CD4-positive, alpha-beta T cell treated with Interleukin-17A for 1 hour (primary cell): Measurements from ENCODE around the gene PGAP6.
"Not testable (repeated sequence)": the region's sequence is repeated elsewhere in the genome, so short reads cannot be mapped to it uniquely, and the experiment has no call there.

Experiments
- DNase-seq: peaks from one replicate; pipeline ENCODE4 v3.0.0-alpha.2; 2020

PGAP6 gene

DNA sequence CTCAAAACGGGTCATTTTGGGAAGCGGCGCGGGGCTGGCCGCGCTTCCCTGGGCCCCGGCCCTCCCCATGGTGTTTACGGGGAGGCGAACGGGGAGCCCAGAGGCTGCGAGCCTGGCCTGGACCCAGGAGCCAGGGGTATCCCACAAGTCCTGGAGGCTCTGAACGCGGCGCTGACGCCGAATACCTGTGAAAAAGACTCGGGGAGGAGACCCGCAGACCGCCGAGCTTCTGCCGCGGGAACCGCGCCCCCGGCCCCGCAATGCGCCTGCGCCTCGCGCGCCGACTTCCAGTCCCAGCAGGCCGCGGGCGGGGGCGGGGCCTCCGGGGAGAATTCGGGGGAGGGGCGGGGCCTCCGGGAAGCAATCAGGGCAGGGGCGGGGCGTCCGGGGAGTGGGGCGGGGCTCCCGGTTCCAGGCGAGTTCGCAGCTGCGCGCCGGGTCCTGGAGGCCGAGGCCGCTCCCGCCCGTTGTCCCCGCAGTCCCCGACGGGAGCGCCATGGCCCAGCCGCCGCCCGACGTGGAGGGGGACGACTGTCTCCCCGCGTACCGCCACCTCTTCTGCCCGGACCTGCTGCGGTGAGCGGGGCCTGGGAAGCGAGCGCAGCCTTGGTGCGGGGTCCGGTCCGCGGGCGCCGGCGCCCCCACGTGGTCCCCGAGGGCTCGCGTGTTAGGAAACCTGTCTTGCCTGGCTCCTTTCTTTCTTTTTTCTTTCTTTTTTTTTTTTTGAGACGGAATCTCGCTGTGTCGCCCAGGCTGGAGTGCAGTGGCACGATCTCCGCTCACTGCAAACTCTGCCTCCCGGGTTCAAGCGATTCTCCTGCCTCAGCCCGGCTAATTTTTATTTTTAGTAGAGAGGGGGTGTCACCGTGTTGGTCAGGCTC is 19.9 kb upstream of the PGAP6 start, which contains the start of gene DECR2:
Gene DECR2 (plus strand): TSS at position 418 of the 881 bp plus-strand sequence. CDS start 79 bp downstream, at position 497.
- peak; percentile 96 for DNase-seq

DNA sequence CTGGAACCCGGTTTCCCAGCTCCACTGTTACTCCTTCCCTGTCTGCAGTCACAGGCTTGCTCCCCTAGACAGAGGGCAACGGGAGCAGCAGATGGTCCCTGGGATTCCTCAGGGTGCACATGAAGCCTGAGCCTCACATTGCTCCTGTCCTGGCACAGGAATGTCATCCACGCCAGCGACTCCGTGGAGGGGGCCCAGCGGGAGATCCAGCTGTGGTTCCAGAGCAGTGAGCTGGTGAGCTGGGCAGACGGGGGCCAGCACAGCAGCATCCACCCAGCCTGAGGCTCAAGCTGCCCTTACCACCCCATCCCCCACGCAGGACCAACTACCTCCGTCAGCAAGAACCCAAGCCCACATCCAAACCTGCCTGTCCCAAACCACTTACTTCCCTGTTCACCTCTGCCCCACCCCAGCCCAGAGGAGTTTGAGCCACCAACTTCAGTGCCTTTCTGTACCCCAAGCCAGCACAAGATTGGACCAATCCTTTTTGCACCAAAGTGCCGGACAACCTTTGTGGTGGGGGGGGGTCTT is 18.3 kb upstream of the PGAP6 start:
- no peak for DNase-seq

DNA sequence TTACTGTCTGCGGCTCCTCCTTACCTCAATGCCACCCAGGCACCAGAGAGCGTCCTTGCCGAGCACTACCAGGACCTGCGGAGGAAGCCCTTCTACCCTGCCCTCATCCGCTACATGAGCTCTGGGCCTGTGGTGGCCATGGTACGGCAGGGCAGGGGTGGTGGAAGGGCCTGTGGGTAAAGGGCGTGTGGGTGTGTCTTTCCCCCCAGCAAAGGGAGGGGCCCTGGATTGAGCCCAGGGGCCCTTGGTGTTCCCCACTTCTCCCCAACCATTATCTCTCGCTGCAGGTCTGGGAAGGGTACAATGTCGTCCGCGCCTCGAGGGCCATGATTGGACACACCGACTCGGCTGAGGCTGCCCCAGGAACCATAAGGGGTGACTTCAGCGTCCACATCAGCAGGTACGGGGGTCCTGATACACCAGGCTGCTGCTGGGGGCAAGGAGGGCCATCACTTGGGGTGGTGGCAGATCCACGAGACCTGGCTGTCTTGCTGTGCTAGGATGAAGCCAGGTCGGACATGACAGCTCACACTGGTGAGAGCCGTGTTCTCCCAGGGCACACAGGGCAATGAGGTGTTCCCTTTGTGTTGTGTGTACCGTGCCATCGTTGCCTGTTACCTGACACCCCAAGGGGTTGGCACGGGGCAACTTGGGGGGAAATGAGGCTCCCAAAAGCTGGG is 17.7 kb upstream of the PGAP6 start:
- DNase-seq, result no peak

DNA sequence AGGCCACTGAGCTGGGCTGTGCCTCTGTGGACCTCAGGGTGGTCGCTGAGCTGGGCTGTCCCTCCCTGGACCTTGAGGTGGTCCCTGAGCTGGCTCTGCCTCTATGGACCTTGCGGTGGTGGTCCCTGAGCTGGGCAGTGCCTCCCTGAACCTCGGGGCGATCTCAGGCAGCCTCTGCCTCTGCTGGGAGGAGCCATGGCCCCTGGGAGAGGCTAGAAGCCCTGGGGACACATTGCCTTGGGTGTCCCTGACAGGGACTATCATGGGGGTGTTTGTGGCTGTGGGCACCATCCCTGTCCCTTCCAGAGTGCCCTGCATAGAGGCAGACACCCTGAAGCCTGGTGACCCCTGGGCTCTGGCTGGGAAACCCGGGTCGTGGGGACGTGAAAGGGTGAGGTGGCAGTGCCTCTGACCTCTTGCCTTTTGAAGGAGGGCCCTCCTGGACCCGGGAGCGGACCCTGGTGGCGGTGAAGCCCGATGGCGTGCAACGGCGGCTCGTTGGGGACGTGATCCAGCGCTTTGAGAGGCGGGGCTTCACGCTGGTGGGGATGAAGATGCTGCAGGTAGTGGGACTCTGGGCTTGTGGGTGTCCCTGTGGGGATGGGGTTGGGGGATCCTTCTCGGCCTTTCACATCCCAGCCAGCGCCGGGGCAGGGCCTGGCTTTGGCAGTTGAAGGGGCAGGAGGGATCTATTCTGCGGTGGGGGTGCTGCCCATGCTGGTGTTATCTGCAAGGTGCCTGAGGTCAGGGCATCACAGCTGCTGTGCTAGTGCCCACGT is 17.0 kb upstream of the PGAP6 start:
- DNase-seq, result no peak

DNA sequence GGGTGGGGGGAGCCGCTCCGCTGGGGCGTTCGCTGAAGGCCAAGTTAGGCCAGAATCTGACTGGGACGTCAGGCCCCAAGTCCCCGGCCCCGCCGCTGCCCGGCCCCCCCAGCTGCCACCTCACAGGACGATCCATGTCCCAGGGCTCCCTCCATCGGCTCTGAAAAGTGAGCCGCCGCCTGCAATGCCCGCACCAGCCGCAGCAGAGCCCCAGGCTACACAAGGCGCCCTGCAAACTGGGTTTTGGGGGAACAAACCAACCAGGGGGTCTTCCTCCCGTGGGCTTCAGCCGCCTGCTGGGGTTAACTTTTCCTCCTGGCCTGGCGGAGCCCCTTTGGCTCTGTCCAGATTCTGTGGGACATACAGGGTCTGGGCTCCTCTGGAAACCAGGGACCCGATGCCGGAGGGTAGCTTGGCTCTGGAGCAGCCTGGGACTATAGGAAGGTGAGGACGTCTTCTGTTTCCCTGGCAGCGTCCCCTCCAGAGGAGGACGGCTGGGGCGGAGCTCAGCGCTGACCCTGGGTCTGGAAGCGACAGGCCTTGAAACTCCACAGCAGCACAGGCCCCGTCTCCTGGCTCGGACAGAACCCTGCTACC is 16.1 kb upstream of the PGAP6 start:
- DNase-seq, result peak; percentile 19

DNA sequence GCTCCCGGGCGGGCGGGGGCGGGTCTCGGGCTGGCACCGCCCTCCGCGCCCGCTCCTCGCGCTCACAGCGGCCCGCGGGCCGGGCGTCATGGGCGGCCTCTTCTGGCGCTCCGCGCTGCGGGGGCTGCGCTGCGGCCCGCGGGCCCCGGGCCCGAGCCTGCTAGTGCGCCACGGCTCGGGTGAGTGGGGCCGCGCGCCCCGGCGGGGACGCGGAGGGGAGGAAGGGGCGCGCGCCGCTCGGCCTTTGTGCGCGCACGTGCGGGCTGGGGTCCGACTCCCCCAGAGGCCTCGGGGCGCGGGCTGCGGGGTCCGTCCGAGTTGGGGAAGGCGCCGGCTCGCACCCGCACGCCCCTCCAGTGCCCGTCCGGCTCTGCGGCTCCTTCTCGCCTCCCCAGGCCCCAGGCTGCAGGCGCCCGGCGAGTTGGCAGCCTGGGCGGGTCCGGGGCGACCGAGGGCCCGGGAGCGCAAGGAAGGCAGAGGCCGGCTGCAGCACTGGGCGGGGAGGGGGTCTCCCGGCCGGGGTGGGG is 15.4 kb upstream of the PGAP6 start, which contains the start of gene NME4:
Gene NME4 (plus strand): TSS at position 65 of the 527 bp plus-strand sequence. CDS start 24 bp downstream, at position 89.
- no peak for DNase-seq

DNA sequence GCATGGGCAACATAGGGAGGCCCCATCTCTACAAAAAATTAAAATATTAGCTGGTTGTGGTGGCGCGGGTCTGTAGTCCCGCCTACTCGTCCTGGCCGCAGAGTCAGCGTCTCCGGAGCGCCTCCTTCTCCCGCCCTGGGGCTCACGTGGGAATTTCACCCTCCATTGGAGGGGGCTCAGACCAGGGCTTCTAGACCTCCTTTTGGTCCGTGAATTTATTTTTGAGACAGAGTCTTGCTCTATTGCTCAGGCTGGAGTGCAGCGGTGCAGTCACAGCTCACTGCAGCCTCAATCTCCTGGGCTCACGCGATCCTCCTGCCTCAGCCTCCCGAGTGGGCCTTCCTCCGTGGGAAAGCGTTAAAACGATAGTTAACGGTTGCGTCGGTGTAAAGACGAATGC is 14.8 kb upstream of the PGAP6 start:
- no peak for DNase-seq

DNA sequence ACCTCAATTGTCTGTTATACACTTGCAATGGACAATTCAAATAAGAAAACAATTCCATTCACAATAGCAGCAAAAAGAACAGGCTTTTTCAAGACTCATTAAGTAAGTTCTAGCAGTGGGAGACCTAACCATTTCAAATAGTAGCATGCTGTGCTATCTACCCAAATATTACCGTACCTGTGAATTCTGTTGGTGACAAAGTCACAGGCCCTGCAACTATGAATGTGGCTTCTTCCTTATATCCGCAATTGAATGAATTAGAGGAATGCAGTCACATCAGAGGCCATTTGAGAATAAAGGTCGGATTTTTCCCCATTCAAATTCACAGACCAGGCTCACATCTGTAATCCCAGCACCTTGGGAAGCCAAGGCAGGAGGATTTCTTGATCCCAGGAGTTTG is 14.4 kb upstream of the PGAP6 start:
- no peak for DNase-seq

DNA sequence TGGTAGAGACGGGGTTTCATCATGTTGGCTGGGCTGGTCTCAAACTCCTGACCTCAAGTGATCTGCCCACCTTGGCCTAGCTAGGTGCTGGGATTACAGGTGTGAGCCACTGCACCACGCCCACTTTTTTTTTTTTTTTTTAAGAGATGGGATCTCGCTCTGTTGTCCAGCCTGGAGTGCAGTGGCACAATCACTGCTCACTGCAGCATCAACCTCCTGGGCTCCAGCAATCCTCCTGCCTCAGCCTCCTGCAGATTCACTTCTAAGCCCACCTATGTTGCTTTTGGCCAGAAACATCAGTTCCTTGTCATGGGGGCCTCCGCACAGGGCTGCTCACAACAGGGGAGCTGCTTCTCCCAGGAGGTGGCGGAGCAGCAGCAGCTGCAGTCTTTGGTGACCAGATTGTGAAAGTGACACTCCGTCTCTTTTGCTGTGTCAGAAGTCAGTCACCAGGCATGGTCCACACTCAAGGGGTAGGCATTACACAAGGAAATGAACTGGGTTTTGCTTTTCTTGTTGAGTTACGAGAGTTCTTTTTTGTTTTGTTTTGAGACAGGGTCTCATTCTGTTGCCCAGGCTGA is 10.8 kb upstream of the PGAP6 start:
- DNase-seq, result no peak

DNA sequence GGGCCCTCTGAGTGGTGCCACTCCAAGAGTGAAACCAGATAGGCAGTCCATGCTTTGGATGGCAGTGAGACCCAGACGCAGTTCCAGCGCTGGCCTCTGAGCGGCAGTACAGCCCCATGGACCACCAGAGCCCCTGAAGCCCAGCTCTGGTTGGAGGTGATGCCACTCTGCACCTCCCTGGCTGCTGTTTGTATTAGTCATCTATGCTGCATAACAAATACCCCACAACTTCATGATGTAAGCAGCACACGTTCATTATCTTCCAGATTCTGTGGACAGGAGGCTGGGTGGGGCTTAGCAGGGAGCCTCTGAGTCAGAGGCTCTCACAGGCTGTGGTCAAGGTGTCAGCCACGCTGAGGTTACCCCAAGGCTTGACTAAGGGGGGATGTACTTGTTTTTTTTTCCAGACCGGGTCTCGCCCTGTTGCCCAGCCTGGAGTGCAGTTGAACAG is 10.1 kb upstream of the PGAP6 start:
- peak; percentile 79 for DNase-seq

DNA sequence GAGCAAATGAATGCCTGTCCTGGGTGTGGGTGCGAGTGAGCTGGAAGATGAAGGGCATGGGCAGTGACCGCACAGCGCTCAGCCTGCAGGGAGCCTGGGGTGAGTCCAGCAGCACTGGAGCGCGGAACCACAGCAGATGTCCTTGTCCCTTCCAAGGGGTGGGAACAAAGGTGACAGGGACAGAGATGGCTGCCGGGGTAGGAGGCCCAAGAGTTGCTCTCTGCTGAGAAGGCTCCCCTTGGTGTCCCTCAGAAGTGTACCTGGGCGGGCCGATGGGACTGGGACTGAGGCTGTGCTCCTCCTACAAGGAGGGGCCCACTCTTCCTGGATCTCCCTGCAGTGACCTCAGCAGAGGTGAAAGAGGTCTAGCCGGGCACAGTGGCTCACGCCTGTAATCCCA is 7.6 kb upstream of the PGAP6 start:
- DNase-seq, result no peak

DNA sequence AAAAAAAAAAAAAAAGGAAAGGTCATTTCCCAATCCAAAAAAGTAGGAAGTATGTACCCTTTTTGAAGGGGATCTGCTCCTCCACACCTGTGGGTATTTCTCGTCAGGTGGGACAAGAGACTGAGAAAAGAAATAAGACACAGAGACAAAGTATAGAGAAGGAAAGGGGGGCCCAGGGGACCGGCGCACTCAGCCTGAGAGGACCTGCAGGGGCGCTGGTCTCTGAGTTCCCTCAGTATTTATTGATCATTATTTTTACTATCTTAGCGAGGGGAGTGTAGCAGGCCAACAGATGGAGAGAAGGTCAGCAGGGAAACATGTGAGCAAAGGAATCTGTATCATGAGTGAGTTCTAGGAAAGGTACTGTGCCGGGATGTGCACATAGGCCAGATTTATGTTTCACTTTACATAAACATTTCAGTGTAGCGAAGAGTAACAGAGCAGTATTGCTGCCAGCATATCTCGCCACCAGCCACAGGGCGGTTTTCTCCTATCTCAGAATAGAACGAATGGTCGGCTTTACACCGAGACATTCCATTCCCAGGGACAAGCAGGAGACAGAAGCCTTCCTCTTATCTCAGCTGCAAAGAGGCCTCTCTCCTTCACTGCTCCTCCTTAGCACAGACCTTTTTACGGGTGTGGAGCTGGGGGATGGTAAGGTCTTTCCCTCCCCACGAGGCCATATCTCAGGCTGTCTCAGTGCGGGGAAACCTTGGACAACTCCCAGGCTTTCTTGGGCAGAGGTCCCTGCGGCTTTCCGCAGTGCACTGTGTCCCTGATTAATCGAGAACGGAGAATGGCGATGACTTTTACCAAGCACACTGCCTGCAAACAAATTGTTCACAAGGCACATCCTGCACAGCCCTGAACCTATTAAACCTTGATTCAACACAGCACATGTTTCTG is 6.2 kb upstream of the PGAP6 start:
- not testable (repeated sequence) for DNase-seq

DNA sequence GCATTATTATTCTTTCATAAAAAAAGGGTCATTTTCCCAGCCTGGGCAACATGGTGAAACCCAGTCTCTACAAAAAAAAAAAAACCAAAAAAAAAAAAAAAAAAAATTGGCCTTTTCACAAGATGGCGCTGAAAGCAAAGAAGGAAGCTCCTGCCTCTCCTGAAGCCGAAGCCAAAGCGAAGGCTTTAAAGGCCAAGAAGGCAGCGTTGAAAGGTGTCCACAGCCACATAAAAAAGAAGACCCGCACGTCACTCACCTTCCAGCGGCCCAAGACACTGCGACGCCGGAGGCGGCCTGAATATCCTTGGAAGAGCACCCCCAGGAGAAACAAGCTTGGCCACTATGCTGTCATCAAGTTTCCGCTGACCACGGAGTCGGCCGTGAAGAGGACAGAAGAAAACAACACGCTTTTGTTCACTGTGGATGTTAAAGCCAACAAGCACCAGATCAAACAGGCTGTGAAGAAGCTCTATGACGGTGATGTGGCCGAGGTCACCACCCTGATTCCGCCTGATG is 4.9 kb upstream of the PGAP6 start:
- no peak for DNase-seq

DNA sequence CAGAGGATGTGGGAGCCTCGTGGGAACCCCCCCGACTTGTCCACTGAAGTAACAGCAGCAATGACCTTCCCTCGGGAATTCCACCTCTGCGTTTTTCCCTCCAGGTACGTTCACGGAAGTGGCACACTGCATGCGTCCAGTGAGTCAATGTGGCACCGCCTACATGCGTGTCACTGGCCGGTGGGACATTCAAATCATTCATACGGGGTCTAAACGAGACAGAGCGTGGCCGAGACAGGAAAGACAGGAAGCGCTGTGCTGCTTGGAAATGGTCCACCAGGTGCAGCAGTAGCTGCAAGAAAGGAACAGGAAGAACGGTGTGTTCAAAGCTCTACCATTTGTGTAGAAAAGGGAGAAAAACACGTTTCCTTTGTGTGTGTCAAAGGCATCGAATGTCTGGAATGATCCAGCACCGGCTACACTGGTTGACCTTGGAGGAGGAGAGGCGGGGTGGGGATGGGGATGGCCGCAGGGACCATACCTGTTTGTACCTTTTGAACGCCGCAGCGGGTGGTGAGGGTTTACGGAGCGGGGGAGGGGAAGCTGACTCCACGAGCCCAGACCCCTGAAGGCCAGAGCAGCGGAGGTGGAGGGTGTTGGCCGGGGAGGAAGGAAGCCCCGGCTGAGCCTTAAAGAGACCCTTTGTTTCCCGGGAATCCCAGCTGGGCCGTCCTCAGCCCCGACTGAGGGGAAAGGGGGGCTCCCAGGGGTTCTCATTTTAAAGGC is 1.7 kb upstream of the PGAP6 start:
- DNase-seq, result peak; percentile 55

DNA sequence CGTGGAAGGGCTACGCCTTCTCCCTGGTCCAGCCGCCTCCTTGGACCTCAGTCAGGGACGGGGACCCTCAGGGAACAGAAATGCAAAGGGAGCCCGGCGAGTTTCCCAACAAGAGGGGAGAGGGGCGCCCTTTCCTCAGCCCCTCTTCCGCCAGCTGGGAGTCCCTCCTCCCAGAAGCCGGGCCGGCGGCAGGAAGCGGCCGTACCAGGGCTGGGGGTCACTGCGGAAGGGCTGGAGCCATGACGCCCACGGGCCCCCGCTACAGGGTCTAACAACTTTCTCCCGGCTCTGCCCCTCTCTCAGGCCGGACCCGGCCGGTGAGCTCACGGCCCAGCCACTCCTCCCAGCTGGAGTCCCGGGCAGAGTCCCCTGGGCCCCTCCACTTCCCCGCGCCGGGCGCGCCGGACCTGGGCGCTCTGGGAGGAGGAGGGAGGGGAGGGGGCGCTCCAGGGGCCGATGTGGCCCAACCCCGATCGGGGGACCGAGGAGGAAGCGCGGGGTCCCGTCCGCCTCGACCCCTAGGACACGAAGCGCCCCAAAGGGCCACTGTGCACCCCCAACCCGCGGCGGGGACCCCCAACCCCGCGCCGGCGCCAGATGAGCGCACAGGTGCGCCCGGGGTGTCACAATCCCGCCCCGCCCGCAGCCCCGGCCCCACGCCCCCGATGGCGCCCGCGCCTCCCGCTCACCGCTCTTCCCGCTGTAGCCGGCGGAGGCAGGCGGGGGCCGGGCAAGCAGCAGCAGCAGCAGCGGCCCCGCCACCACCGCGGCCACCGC is 578 bp downstream of the PGAP6 start:
- no peak for DNase-seq

DNA sequence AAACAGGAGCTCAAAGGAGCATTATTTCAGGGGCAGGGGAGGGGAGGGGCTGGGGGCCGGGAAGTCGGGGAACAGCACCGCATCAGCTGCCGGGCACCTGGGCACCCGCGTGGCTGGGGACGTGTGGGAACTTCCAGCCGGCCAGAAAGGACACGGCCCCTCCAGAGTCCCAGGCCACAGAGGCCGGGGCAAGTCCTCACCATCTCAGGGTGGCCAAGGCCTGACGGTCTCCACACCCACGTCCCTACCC is 1.1 kb downstream of the PGAP6 start:
- no peak for DNase-seq

DNA sequence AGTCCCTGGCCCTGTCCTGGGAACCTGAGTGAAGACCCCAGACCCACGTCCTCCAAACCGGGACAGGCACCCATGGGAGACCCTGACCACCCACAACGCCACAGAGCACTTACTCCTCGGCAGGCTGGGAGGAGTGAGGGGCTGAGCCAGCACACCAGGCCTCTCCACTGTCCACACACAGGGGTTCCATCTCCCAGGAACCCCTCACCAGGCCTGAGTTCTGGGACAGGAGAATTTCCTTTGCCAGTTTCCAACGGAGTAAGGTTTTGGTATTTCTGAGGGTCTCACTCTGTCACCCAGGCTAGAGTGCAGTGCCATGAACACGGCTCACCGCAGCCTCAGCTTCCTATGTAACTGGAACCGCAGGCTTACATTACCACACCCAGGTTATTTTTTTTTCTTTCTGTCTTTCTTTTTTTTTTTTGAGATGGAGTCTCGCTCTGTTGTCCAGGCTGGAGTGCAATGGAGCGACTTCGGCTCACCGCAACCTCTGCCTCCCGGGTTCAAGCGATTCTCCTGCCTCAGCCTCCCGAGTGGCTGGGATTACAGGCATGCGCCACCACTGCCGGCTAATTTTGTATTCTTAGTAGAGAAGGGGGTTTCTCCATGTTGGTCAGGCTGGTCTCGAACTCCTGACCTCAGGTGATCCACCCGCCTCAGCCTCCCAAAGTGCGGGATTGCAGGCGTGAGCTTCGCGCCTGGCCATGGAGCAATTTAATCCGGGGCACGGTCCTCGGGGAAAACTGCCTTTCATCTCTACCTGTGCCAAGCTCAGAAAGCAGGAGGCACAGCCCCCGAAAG is 1.6 kb downstream of the PGAP6 start:
- DNase-seq, result peak; percentile 39

DNA sequence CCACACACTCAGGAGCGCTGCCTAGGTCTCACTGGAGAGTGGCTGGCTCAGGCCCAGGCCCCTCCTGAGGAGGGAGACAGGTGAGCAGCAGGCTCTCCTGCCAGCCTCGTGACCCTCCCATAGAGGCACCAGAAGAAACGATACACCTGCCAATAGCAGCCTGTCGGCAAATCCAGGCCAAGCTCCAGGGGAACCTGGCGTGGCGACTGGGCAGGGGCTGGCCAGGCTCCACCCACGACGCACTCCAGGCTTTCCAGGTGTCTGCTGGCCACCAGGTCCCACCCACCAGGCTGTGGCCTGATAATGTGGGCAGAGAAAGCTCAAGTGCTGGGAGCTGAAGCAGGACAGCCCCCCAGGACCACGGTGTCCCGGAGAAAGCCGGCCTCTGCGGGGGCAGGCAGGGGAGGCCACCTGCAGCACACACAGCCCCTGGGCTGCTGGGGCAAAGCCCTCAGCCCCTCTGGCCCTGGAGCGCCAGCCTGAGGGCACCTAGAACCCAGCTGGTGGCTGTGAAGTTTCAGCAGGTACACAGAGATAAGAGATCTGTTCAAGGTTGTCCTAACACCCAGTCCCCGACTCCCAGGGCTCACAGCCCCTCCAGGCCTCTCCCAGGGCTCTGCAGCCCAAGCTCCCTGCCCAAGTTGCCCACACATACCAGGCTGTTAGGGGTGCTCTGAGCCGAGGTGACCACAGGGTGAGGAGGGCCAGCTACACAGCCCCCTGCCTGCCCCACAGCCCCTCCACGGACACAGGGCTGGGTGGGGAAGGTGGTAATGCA is 2.4 kb downstream of the PGAP6 start:
- DNase-seq, result no peak
